ENCODE results near the gene FAM193A.
"Not testable (repeated sequence)": the region's sequence is repeated elsewhere in the genome, so short reads cannot be mapped to it uniquely, and the experiment has no call there.

FAM193A gene

DNA sequence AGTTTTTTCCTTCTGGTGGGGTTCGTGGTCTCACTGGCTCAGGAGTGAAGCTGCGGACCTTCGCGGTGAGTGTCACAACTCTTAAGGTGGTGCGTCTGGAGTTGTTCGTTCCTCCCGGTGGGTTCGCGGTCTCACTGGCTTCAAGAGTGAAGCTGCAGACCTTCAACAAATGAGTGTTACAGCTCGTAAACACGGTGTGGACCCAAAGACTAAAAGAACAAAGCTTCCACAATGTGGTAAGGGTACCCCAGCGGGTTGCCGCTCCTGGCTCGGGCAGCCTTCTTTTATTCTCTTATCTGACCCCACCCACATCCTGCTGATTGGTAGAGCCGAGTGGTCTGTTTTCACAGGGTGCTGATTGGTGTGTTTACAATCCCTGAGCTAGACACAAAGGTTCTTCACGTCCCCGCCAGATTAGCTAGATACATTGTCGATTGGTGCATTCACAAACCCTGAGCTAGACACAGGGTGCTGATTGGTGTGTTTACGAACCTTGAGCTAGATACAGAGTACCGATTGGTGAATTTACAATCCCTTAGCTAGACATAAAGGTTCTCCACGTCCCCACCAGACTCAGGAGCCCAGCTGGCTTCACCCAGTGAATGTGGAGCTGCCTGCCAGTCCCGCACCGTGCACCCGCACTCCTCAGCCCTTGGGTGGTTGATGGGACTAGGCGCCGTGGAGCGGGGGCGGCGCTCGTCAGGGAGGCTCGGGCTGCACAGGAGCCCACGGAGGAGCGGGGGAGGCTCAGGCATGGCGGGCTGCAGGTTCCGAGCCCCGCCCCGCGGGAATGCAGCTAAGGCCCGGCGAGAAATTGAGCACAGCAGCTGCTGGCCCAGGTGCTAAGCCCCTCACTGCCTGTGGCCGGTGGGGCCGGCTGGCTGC, 226.3 kb downstream of the FAM193A start:
- ATAC-seq; H3K27me3 Mint-ChIP-seq; H3K4me3 Mint-ChIP-seq; H3K9me3 Mint-ChIP-seq; DNase-seq; H3K27ac Mint-ChIP-seq; H3K36me3 Mint-ChIP-seq (ENCODE audit: low read depth): not testable (repeated sequence)
- peaks cover 14% of the 10 kb centered on the region for H3K4me1 Mint-ChIP-seq

DNA sequence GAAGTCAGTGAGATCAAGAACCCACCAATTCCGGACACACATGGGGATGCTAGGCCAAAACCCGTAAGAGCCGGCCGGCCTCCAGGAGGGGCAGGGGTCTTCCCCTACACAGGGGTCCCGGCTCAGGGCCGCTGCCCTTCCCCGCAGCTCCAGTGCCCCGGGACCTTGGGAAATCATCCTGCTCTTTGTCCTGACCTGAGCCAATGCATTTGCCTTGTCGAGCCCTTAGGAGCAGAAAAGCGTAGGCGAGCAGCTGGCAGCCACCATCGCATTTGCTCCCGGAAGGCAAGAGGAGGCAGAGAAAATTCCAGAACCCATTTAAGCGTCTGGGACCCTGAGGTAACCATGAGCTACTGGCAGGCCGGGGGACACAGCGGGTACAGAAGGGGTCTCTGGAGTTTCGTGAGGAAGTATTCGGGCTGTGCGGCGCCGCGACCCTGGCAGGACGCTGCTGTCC, 227.1 kb downstream of the FAM193A start:
- no peaks in the 10 kb centered on the region for H3K9me3 Mint-ChIP-seq
- no peak for DNase-seq
- H3K27me3 Mint-ChIP-seq = no peaks in the 10 kb centered on the region
- no peaks in the 10 kb centered on the region for H3K36me3 Mint-ChIP-seq (ENCODE audit: low read depth)
- H3K27ac Mint-ChIP-seq = no peak overlapping the region
- peak overlapping the region; percentile 54 for H3K4me3 Mint-ChIP-seq
- no peak for ATAC-seq
- H3K4me1 Mint-ChIP-seq = peaks cover 14% of the 10 kb centered on the region

- no peak overlapping the region for H3K4me3 Mint-ChIP-seq
Observed at GRCh38 chr4:2765832-2766526, 229.5 kb downstream of the FAM193A start.

DNA sequence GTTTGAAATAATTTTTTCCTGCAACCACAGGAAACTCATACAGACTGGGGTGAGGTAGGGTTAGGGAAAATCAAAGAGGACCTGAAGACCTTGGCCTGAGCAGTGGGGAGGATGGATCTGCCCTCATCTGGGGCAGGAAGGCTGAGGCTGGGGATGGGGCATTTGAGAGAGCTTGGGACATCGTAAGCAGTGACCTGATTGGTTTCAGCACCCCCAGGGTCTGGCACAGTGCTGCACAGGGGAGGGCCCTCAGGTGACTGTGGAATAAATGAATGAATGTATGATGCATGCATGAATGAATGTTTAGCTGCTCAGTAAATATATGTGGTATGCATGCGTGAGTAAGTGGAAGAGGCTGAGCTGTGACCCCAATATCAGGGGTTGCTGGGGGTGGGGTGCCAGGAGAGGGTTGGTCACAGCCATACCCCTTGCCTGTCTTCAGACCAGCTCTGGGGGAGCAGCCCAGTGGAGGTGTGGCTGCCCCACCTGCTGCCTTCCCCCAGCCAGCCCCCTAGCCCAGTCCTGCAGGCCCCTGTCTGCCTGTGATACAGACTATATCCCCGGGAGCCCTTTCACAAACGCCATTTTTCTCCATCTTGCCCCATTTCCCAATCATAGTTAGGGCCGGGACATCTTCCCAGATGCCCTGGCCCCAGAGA, 230.7 kb downstream of the FAM193A start:
- Mint-ChIP-seq H3K27me3 (no peaks in the 10 kb centered on the region), H3K36me3 (ENCODE audit: low read depth) (no peaks in the 10 kb centered on the region), H3K9me3 (peaks cover 15% of the 10 kb centered on the region), H3K4me1 (peaks cover 18% of the 10 kb centered on the region), H3K27ac (no peak overlapping the region), H3K4me3 (no peak overlapping the region)
- no peak for ATAC-seq
- DNase-seq = no peak

More at GRCh38 chr4:2765832-2766526, 229.5 kb downstream of the FAM193A start:
- no peak overlapping the region for H3K27ac Mint-ChIP-seq
- ATAC-seq = no peak
- DNase-seq = no peak
- H3K27me3 Mint-ChIP-seq = no peaks in the 10 kb centered on the region
- H3K9me3 Mint-ChIP-seq = peaks cover 13% of the 10 kb centered on the region
- no peaks in the 10 kb centered on the region for H3K36me3 Mint-ChIP-seq (ENCODE audit: low read depth)
- peaks cover 19% of the 10 kb centered on the region for H3K4me1 Mint-ChIP-seq

- Mint-ChIP-seq H3K9me3 (peaks cover 15% of the 10 kb centered on the region), H3K27me3 (no peaks in the 10 kb centered on the region), H3K4me3 (no peak overlapping the region), H3K27ac (no peak overlapping the region), H3K4me1 (peaks cover 18% of the 10 kb centered on the region), H3K36me3 (ENCODE audit: low read depth) (no peaks in the 10 kb centered on the region)
- DNase-seq = no peak
- ATAC-seq = no peak
Observed at GRCh38 chr4:2767705-2768074, 231.2 kb downstream of the FAM193A start.

DNA sequence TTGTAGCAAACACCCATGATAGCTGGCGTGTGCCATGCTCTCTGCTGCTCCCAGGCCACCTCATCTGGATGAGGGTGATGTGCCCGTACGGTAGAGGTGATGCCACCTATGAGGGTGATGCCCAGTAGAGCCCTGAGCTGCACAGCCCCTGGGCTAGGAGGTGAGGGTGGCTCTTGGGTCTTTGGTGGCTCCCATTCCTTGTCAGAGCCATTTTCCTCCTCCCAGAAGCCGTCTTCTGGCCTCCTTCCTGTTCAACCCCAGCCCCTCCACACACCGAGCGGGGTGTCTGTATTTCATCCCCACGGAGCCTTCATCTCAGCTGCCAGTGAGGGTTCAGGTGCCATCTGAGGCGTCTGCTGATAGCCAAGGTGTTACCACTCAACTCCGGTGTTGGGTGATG, 231.7 kb downstream of the FAM193A start:
- no peak for DNase-seq
- peaks cover 18% of the 10 kb centered on the region for H3K4me1 Mint-ChIP-seq

GRCh38 chr4:2768921-2769336, 232.5 kb downstream of the FAM193A start:
- DNase-seq (no peak), ATAC-seq (no peak)
- no peaks in the 10 kb centered on the region for H3K27me3 Mint-ChIP-seq
- no peak overlapping the region for H3K4me3 Mint-ChIP-seq
- peaks cover 18% of the 10 kb centered on the region for H3K4me1 Mint-ChIP-seq
- no peaks in the 10 kb centered on the region for H3K36me3 Mint-ChIP-seq (ENCODE audit: low read depth)
- H3K9me3 Mint-ChIP-seq = peaks cover 15% of the 10 kb centered on the region
- H3K27ac Mint-ChIP-seq = no peak overlapping the region

More for the DNA sequence above, 231.7 kb downstream of the FAM193A start:
- no peaks in the 10 kb centered on the region for H3K36me3 Mint-ChIP-seq (ENCODE audit: low read depth)
- H3K9me3 Mint-ChIP-seq = peaks cover 15% of the 10 kb centered on the region
- no peaks in the 10 kb centered on the region for H3K27me3 Mint-ChIP-seq
- no peak for ATAC-seq
- no peak overlapping the region for H3K27ac Mint-ChIP-seq
- no peak overlapping the region for H3K4me3 Mint-ChIP-seq

GRCh38 chr4:2771264-2771663, 234.8 kb downstream of the FAM193A start:
- Mint-ChIP-seq H3K27me3 (no peaks in the 10 kb centered on the region), H3K36me3 (ENCODE audit: low read depth) (no peaks in the 10 kb centered on the region), H3K9me3 (peaks cover 15% of the 10 kb centered on the region), H3K27ac (no peak overlapping the region), H3K4me3 (no peak overlapping the region), H3K4me1 (peaks cover 11% of the 10 kb centered on the region)
- no peak for DNase-seq
- no peak for ATAC-seq

DNA sequence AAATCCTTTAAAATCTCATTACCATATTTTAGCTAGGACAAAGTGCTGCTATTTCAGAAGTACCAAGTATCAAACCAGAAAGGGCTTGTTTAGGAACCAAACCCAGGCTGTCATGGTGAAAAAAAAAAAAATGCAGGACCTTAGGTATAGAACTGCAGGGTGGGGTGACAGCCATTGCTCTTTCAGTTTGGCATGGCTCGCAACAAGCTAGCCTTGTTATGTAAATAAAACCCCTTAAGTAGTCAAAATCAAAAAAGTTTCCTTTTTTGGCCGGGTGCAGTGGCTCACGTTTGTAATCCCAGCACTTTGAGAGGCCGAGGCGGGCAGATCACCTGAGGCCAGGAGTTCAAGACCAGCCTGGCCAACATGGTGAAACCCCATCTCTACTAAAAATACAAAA, 244.2 kb downstream of the FAM193A start:
- H3K27me3 Mint-ChIP-seq; ATAC-seq; H3K36me3 Mint-ChIP-seq (ENCODE audit: low read depth); H3K4me3 Mint-ChIP-seq; H3K27ac Mint-ChIP-seq; DNase-seq: not testable (repeated sequence)
- H3K4me1 Mint-ChIP-seq = peaks cover 16% of the 10 kb centered on the region
- peaks cover 22% of the 10 kb centered on the region for H3K9me3 Mint-ChIP-seq

GRCh38 chr4:2781911-2782310, 245.5 kb downstream of the FAM193A start:
- H3K9me3 Mint-ChIP-seq = peaks cover 22% of the 10 kb centered on the region
- DNase-seq (no peak), ATAC-seq (no peak)
- H3K4me3 Mint-ChIP-seq = no peak overlapping the region
- peaks cover 6% of the 10 kb centered on the region for H3K36me3 Mint-ChIP-seq (ENCODE audit: low read depth)
- H3K4me1 Mint-ChIP-seq = peaks cover 29% of the 10 kb centered on the region
- H3K27me3 Mint-ChIP-seq = no peaks in the 10 kb centered on the region
- H3K27ac Mint-ChIP-seq = no peak overlapping the region
